ENCODE results near the gene ZIM2.

- TF ChIP-seq CTCF (IDR thresholded peaks at IDR 0.05) (no peak), POLR2A (IDR thresholded peaks at IDR 0.05) (no peak)
Observed at GRCh38 chr19:56877069-56877715, 36.7 kb upstream of the ZIM2 start.
